Neural progenitor cell (in vitro differentiated cells): ENCODE results near the gene TIMM9.

ENCODE experiments used
- EZH2 ChIP-seq: fragments of 200-600 bp; sonication (generic); IDR thresholded peaks from 2 replicates; pipeline ENCODE4 v1.6.1; 2017; ENCODE audit warnings: antibody characterized with exemption, mild to moderate bottlenecking, moderate library complexity
- TF ChIP-seq, protein P1 (sequence below): fragments of 200-600 bp; sonication (generic); IDR thresholded peaks from 2 replicates; pipeline ENCODE4 v1.5.1; 2017; ENCODE audit warnings: antibody characterized with exemption, mild to moderate bottlenecking

DNA sequence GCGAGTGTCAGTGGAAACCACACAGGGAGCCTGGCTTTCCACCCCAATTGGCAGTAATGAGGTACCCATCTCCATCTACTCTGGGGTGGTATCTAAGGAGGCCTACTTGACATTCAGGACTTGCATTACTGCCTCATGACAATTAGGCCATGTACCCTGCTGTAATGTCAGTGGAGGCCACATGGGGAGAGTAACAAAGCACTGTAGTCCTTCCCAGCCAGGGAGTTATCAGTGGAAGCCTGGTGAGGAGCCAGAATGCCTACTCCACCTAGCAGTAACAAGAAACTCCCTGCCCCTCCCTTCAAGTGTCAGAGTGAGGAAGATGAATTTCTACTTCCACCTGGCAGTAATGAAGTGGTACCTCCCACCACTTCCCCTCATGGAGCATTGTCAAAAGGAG lies 12.5 kb downstream of the TIMM9 start:
- TF ChIP-seq, protein P1, sequence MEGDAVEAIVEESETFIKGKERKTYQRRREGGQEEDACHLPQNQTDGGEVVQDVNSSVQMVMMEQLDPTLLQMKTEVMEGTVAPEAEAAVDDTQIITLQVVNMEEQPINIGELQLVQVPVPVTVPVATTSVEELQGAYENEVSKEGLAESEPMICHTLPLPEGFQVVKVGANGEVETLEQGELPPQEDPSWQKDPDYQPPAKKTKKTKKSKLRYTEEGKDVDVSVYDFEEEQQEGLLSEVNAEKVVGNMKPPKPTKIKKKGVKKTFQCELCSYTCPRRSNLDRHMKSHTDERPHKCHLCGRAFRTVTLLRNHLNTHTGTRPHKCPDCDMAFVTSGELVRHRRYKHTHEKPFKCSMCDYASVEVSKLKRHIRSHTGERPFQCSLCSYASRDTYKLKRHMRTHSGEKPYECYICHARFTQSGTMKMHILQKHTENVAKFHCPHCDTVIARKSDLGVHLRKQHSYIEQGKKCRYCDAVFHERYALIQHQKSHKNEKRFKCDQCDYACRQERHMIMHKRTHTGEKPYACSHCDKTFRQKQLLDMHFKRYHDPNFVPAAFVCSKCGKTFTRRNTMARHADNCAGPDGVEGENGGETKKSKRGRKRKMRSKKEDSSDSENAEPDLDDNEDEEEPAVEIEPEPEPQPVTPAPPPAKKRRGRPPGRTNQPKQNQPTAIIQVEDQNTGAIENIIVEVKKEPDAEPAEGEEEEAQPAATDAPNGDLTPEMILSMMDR = no peak
- no peak for TF ChIP-seq EZH2
